HTERT RPE-1 (cell line): Measurements from ENCODE around the gene CTNNBIP1.

Source experiments
- in situ Hi-C: fragments of 300-500 bp; cut with MboI; formaldehyde crosslinking; loops from 4 replicates; pipeline ENCODE4 v1.14.3; 2020; ENCODE audit warnings: low sequenced_read_pairs

Gene CTNNBIP1

GRCh38 chr1:9905010-9905409 lies 5.1 kb downstream of the CTNNBIP1 start:
- in situ Hi-C loops, result no loop called here

- in situ Hi-C loops, result no loop called here
Measured at GRCh38 chr1:9904596-9904995, 5.5 kb downstream of the CTNNBIP1 start.

DNA sequence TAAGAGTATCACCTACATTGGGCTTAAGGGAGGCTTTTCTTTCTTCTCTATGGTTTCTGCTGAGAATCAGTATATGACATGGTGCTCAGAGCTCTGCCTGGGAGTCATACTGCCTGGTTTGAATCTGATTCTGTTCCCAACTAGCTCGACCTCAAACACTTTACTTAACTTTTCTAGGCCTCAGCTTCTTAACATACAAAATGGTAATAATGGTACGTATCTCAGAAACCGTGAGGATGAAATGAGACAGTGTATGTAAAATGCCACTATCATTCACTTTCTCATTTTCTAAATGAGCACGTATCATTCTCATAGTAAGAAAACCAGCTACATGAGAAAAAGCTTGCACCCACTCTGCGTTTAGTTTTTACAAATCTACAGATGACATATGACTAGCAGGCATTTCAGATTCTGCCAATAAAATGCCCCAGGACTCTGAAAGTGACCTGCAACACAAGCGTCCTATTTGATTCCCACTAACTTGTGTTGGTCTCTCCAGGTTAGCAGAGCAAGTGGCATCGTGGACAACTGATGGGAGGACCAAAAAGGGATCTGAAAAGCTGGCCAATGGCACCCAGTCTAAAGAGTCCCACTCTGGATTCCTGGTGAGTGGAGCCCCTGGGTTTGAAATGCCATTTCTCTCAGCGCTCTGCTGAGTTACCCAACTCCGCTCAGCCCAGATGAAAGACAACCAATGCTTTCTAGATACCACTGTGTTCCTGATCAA lies 6.1 kb downstream of the CTNNBIP1 start:
- in situ Hi-C loops, result no loop called here

DNA sequence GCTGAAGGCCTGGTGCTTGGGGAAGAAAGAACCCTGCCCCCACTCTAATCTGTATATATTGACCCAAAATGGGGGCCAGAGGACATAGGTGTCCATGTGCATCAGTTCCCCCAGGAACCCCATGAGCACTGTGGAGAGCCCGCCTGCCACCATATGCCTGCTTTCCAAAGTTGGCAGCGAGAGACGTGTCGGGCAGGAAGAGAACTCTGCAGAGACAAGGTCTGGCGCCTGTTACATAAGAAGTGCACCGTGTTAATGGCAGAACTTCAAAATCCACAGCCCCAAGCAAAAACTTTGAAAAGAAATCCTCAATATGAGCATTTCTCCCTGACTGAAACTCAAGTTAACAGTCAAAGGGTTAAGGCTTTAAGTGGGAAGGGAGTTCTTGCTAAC lies 8.0 kb downstream of the CTNNBIP1 start:
- in situ Hi-C loops, result no loop called here

DNA sequence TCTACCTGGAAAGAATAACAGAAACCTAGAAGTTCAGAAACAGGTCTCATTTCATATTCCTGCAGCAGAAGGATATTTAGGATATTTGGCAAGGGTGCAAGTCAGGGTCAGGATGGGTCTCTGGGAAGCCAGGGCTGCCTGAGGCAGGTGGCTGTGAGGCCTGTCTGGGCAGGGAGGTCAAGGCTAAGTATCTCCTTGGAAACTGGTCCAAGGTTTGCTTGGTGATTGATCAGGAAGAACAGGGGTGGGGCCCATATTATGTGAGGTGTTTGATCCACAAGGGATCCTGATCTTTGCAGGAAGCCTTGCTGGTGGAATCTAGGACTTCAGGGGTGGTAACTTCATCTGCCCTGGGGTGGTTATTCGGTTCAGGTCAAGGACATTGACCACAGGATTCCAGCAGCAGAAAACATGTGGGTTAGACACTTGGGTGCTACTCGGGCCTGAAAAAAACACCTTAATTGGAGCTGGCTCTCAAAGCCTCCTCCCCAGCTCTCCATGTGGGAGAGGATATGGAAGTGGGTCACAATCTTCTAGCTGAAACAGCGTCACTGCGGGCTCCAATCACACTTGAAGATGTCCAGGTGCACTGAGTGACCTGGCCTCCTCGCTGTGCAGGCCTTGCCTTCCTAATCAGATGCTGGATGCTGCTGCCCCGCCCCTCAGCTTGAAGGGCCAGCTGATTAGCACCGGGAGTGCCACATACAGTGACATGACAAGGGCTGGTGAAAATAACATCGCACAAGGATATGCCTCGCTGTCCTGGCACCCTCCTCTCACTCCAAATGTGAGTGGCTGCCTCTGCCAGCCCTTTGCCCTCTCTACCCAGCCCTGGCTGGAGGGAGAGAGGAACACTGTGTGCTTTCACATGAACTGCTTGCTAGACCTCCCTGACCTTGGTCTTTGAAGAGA lies 8.7 kb downstream of the CTNNBIP1 start:
- in situ Hi-C loops, result no loop called here

DNA sequence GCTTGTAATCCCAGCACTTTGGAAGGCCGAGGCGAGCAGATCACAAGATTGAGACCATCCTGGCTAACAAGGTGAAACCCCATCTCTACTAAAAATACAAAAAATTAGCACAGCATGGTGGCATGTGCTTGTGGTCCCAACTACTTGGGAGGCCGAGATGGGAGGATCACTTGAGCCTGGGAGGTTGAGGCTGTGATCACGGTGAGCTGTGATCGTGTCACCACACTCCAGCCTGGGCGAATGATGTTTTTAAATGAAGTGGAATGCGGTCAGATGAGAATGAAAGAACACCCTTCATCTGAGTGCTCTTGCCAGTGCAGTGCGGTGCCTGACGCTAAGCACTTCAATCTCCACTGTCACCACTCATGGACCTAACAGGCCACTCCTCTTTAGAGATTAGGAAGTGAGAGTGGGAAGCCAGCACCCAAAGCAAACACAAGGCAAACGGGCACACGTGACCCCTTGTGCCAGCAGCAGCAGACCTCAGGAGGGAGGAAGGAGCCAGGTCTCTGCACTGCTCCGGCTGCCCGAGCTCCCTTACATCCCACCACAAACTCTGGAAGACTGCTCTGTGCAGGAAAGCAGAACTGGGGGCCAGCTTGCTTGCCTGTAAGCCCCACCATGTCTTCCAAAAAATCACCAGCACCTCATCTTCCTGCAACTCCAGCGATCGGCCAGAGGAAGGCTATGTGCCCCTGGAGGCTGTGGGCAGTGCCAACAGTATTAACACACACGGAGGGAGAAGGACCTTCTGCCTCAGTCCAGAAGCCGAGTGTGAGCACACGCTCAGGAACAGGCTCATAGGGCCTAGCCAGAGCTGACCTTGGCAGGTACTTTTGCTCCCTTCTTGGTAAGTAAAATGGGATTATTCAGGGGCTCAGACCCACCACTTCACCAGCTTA lies 9.7 kb downstream of the CTNNBIP1 start:
- in situ Hi-C loops, result no loop called here

GRCh38 chr1:9894115-9894514 lies 16.0 kb downstream of the CTNNBIP1 start:
- in situ Hi-C loops, result no loop called here

DNA sequence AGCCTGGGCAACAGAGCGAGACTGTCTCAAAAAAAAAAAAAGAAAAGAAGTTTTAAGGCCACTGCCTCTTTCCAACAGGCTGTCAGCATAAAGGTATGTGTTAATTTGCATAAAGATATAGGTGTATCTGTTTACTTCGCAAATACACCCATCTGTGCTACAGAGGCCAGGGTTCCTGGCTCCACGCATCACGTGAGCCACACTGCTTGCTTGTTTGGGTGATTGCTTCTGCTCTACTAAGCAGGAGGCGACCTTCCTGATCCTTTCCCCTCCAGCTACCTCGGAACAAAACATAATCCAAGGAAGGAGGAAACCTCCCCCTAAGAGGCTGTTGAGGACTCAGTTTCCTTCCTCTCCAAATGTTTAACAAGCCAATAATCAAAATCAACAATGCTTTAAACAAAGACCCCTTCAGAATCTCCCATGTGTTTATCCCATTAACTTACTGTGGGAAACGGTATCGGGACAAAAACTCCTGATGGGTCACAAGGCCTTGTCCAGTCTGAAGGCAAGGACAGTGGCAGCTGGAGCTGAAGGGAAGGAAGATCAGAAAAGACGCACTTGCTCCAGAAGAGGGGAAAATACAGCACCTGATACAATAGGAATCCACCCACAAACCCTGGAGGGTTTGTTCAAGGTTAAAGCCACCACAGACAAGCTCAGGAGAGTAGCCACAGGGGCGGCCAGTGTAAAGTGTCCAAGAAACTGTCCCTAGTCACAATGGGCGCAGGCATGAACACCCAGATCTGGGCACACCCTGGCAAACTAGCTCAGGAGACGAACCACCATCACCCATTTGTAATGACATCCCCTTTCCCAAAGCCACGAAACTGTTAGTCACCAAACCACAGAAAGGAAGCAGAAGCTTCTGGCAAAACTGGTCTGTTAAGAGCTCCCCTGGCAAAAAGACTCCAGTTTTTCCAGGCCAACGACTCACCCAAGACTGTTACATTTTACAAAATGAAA lies 17.2 kb downstream of the CTNNBIP1 start:
- in situ Hi-C loops, result no loop called here

DNA sequence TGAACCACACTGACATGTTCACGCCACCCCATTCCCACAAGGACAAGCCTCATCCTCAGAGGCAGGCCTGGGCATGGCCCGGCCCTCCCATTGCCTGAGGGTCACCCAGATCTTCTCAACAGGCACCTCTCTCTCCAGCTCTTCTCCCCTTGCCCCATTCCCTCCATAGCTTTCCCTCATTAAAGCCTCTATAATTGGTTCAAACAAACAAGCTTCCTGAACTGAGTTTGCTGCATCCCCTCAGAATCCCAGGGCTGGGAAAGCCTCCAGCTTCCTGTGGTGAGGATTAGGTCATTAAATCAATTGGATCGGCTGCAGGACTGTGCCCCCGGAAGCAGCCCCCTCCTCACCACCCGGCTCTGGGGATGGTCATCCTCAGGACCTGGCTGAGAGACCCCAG lies 18.9 kb downstream of the CTNNBIP1 start:
- in situ Hi-C loops, result no loop called here

DNA sequence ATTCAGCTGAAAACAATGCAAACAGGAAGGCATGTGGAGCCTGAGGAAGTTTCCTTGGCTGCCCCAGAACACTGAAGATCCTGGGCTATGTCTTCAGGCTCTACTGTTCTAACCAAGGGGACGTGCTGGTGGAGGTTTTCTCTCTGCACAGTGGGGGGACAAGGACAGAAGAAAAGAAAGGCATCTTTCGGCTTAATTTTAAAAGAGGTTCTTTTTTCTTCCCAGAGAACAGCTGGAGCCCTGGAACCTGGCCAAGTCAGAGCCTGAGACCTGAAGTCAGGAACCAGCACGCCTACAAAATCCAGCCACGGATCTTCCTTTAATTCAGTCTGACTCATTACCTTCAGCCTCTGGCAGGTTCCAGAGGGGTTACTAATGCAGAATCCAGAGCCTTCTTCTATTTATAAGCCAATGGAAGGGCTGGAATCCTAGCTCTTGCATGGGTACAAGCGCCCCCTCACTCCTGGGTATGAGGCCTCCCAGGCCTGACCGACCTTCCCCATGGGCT lies 19.8 kb downstream of the CTNNBIP1 start:
- in situ Hi-C loops, result no loop called here

DNA sequence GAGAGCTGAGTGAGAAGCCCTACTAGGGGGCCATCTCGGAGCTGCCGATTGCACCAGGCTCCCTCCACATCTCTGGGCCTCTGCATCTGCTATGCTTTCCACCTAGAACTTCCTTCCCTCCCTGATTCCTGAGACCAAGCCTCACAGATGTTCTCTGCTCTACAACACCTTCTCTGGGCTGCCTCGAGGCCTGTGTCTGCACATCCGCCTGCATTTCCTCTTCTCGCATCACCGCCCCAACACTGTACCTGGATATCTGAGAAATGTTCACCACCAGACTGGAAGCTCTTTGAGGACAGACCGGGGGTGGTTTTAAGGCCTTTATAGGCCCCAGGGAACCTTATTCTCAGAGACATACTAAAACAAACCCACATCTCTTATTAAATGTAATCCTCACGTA lies 20.7 kb downstream of the CTNNBIP1 start:
- in situ Hi-C loops, result no loop called here

GRCh38 chr1:9888886-9889285 lies 21.2 kb downstream of the CTNNBIP1 start:
- in situ Hi-C loops, result no loop called here

GRCh38 chr1:9887070-9887469 lies 23.0 kb downstream of the CTNNBIP1 start:
- in situ Hi-C loops, result no loop called here

GRCh38 chr1:9886092-9886742 lies 23.9 kb downstream of the CTNNBIP1 start:
- in situ Hi-C loops, result no loop called here

DNA sequence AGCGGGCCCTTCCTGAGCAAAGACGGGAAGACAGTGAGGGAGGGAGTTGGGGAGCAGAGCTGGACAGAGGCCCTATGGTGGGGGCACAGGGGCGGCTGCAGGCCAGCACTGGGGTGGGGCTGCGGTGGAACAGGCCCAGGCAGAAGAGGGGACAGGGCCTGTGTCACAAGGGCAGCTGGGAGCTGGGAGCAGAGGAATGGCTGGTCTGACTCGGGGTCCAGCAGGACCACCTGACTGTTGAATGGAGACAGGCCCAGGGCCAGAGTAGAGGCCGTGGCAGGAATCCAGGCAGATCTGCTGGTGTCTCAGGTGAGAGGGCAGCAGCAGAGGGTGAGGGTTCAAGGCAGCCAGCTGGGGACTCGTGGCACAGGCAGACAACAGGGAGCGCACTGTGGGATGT lies 25.3 kb downstream of the CTNNBIP1 start:
- in situ Hi-C loops, result no loop called here

DNA sequence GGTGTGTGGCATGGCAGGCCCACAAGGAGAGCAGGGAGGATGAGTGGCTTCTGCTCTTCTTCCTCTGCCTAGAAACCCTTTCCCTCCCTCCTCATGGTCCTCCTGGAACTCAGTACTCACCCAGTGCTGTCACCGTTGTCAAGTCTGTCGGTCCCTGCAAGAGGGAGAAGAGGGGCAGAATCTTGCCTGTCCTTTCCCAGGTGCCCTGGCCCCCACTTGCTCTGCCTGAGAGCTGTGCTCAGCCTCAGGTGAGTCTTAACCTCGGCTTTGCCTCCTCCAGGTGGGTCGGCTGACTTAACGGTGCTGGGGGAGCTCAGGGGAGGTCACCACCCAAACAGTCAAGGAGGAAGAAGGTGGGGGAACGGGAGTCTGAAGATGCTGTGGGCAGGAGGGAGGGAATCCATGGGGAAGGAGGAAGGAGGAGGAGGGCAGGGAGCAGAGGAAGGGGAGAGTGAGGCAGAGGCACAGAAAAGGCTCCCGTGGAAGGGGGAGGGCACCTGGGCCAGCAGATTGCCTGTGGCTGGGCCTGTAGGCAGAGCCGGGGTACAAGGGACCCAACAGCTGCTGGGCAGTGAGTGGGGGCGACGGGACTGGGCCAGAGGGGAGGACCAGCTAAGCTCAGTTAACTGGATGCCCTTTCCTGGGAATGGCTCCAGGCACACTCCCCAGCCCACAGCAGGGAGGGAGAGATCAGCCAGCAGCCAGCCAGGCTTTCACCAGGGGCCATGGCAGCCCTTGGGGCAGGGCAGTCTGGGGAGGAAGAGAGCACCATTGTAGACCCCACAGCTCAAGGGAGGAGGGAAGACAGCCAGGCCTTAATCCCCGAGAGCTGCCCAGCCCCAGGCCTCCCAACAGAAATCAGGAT lies 26.3 kb downstream of the CTNNBIP1 start:
- in situ Hi-C loops, result no loop called here

DNA sequence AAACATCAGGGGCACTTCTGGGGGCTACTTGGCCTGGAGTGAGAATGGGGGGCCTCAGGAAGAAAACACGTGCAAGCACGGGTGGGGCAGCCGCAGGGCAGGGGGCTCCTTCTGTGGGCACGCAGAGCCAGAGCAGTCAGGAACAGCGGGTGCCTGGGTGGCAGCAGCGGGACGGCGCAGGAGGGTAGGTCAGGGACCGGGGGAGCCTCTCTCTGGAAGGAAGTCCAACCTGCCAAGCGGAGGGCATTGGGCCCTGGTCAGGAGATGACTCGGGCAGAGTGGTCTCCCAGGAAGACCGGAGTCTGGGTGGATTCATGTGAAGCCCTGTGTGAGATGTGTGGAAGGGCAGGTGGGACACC lies 27.1 kb downstream of the CTNNBIP1 start:
- in situ Hi-C loops, result no loop called here

GRCh38 chr1:9882296-9882944 lies 27.6 kb downstream of the CTNNBIP1 start:
- in situ Hi-C loops, result no loop called here
